IMR-90 (cell line): Measurements from ENCODE around the gene ITGAX. TPM values are rescaled to one million over a fixed set of nuclear protein-coding genes. Genes with fewer than 3 reads are reported as not detected.

Experiments
- ATAC-seq: fragments of 200-7000 bp; cut with Tn5 transposase; 2 replicates; pipeline ENCODE4 v1.9.1; 2020; ENCODE audit warnings: low read depth, mild to moderate bottlenecking, moderate library complexity
- BruUV-seq: library from RNA; stranded (reverse); fragments of 400-500 nt; replicated peaks from 2 replicates; lab custom pipeline; 2021; lab: Mats Ljungman, UMichigan
- CTCF ChIA-PET: fragments of 300-600 bp; formaldehyde crosslinking; extraction: SDS; loops from one replicate; lab custom pipeline; 2021; ENCODE audit warnings: antibody characterized with exemption; lab: Yijun Ruan, JAX
- POLR2A ChIA-PET: fragments of 300-600 bp; sonication (Branson Sonifier 250); formaldehyde crosslinking; loops from one replicate; lab custom pipeline; 2022; ENCODE audit warnings: antibody characterized with exemption; ENCODE audit not compliant: unreplicated experiment; lab: Charles Lee
- DNase-seq: peaks from one replicate; pipeline ENCODE4 v3.0.0; 2013
- H2AFZ ChIP-seq: replicated peaks from 2 replicates; pipeline ENCODE3; 2013; ENCODE audit warnings: low read length, mild to moderate bottlenecking; ENCODE audit not compliant: poor library complexity
- H2AK5ac ChIP-seq: 2 replicates; pipeline ENCODE4 v1.6.1; 2013; ENCODE audit warnings: low read depth, low read length, inconsistent platforms
- H2AK9ac ChIP-seq: replicated peaks from 2 replicates; pipeline ENCODE3; 2013; ENCODE audit warnings: mild to moderate bottlenecking, low read depth, low read length, moderate library complexity; ENCODE audit not compliant: poor library complexity
- H2BK120ac ChIP-seq: 2 replicates; pipeline ENCODE4 v1.6.1; 2013; ENCODE audit warnings: low read depth, low read length, inconsistent platforms
- H2BK15ac ChIP-seq: 3 replicates; pipeline ENCODE4 v1.6.1; 2013; ENCODE audit warnings: low read depth, low read length, inconsistent platforms
- H2BK20ac ChIP-seq: 2 replicates; pipeline ENCODE4 v1.6.1; 2013; ENCODE audit warnings: low read depth, mild to moderate bottlenecking, inconsistent platforms, low read length, moderate library complexity
- H2BK5ac ChIP-seq: 2 replicates; pipeline ENCODE4 v1.6.1; 2013; ENCODE audit warnings: mild to moderate bottlenecking, low read depth, low read length, inconsistent platforms; ENCODE audit not compliant: poor library complexity, severe bottlenecking
- H3K14ac ChIP-seq: replicated peaks from 2 replicates; pipeline ENCODE4 v1.6.1; 2013; ENCODE audit warnings: low read depth, low read length, inconsistent platforms
- H3K18ac ChIP-seq: 2 replicates; pipeline ENCODE4 v1.6.1; 2013; ENCODE audit warnings: low read depth, low read length, control low read depth
- H3K23ac ChIP-seq: 2 replicates; pipeline ENCODE4 v1.6.1; 2013; ENCODE audit warnings: low read depth, low read length, inconsistent platforms
- H3K27ac ChIP-seq: 2 replicates; pipeline ENCODE4 v1.5.1; 2013; ENCODE audit warnings: mild to moderate bottlenecking, control low read depth, low read length; ENCODE audit not compliant: insufficient read depth
- H3K27me3 ChIP-seq: 2 replicates; pipeline ENCODE4 v1.6.1; 2013; ENCODE audit warnings: low read length; ENCODE audit not compliant: control insufficient read depth, insufficient read depth
- H3K36me3 ChIP-seq: 2 replicates; pipeline ENCODE4 v1.6.1; 2013; ENCODE audit warnings: low read length, mixed read lengths; ENCODE audit not compliant: control insufficient read depth, insufficient read depth
- H3K4ac ChIP-seq: 2 replicates; pipeline ENCODE4 v1.6.1; 2013; ENCODE audit warnings: low read depth, low read length, inconsistent platforms
- H3K4me1 ChIP-seq: 2 replicates; pipeline ENCODE4 v1.6.1; 2013; ENCODE audit warnings: low read length, mixed read lengths; ENCODE audit not compliant: control insufficient read depth, insufficient read depth
- H3K4me2 ChIP-seq: 2 replicates; pipeline ENCODE4 v1.6.1; 2013; ENCODE audit warnings: low read depth, mild to moderate bottlenecking, control low read depth, low read length, moderate library complexity
- H3K4me3 ChIP-seq: 2 replicates; pipeline ENCODE4 v1.5.1; 2013; ENCODE audit warnings: low read depth, mild to moderate bottlenecking, control low read depth, low read length, moderate library complexity; ENCODE audit not compliant: insufficient read depth
- H3K56ac ChIP-seq: 2 replicates; pipeline ENCODE4 v1.6.1; 2013; ENCODE audit warnings: low read length, inconsistent platforms; ENCODE audit not compliant: insufficient read depth; ENCODE audit errors: extremely low read depth
- H3K79me1 ChIP-seq, 2 experiments: 2 replicates each; pipeline ENCODE4 v1.6.1; 2013; ENCODE audit warnings: low read length in 2 of 2, inconsistent platforms in 1 of 2, low read depth in 1 of 2
- H3K9ac ChIP-seq: 2 replicates; pipeline ENCODE4 v1.6.1; 2013; ENCODE audit warnings: low read depth, low read length, control low read depth
- H3K9me1 ChIP-seq: 2 replicates; pipeline ENCODE4 v1.6.1; 2013; ENCODE audit warnings: low read length, inconsistent platforms; ENCODE audit not compliant: insufficient read depth
- H3K9me3 ChIP-seq: 2 replicates; pipeline ENCODE4 v1.6.1; 2013; ENCODE audit warnings: low read length; ENCODE audit not compliant: control insufficient read depth, insufficient read depth
- H4K20me1 ChIP-seq: 2 replicates; pipeline ENCODE4 v1.6.1; 2013; ENCODE audit warnings: low read length, inconsistent platforms; ENCODE audit not compliant: insufficient read depth
- H4K5ac ChIP-seq: 2 replicates; pipeline ENCODE4 v1.6.1; 2013; ENCODE audit warnings: mild to moderate bottlenecking, low read depth, low read length, control low read depth
- H4K8ac ChIP-seq, 2 experiments: 2 replicates each; pipeline ENCODE4 v1.6.1; 2013; ENCODE audit warnings: low read depth in 2 of 2, low read length in 2 of 2, control low read depth in 1 of 2, inconsistent platforms in 1 of 2
- H4K91ac ChIP-seq: 2 replicates; pipeline ENCODE4 v1.6.1; 2013; ENCODE audit warnings: low read depth, low read length, inconsistent platforms; ENCODE audit not compliant: insufficient read depth
- WGBS, 2 experiments: methylation state at CpG; one replicate each; pipeline versions ENCODE4 v1.1.5 to v1.1.7; 2013; ENCODE audit warnings: missing lambda C conversion rate in 2 of 2; ENCODE audit not compliant: insufficient read length in 1 of 2; ENCODE audit errors: extremely low coverage in 2 of 2; 5-methylcytosine and 5-hydroxymethylcytosine counted together
- dilution Hi-C: fragments of 300-500 bp; cut with HindIII; formaldehyde crosslinking; loops from one replicate; pipeline ENCODE4 v1.14.3; 2018; ENCODE audit warnings: low sequenced_read_pairs; ENCODE audit not compliant: unreplicated experiment
- in situ Hi-C: fragments of 300-500 bp; cut with MboI; formaldehyde crosslinking; loops from 3 replicates; pipeline ENCODE4 v1.14.3; 2019; ENCODE audit warnings: low sequenced_read_pairs, inconsistent platforms, mixed read lengths
- intact Hi-C: fragments of 100-400 bp; cut with micrococcal nuclease; formaldehyde crosslinking; loops from 2 replicates; pipeline ENCODE4 v1.10.0; 2022
- polyA plus RNA-seq, 3 experiments: library from polyadenylated mRNA; depleted of rRNA; stranded (reverse); fragments of >200 nt; gene quantifications; 2 replicates each; pipeline ENCODE4 v1.2.3, GENCODE V29; 2012; ENCODE audit warnings: low replicate concordance in 1 of 3
- total RNA-seq: library from RNA; depleted of rRNA; stranded (reverse); fragments of >200 nt; gene quantifications from 2 replicates; pipeline ENCODE4 v1.2.3, GENCODE V29; 2012
- TF ChIP-seq, protein P1 (sequence below): fragments of 150-350 bp; IDR thresholded peaks from 2 replicates; pipeline ENCODE4 v1.6.1; 2017; ENCODE audit warnings: mild to moderate bottlenecking, antibody characterized with exemption, low read length, low read depth

ITGAX gene
- total and polyA plus RNA-seq, 2 of the 4 experiments (the other 2 are of a cell fraction), result 0.09 to 0.18 TPM

GRCh38 chr16:31388535-31388934, 33.6 kb downstream of the ITGAX start:
- WGBS, 2 experiments, result no CpG with 5 or more reads among the region's 2 CpGs
- Histone ChIP-seq H3K23ac (no peak overlapping the region), H3K4me2 (no peak overlapping the region), H2BK20ac (no peak overlapping the region), H3K27ac (no peak overlapping the region), H2BK15ac (no peak overlapping the region), H3K79me1 (no peaks in the 10 kb centered on the region), H3K9me1 (no peaks in the 10 kb centered on the region), H4K91ac (no peak overlapping the region), H3K27me3 (peaks cover 7% of the 10 kb centered on the region), H3K36me3 (no peaks in the 10 kb centered on the region), H2BK120ac (no peak overlapping the region), H3K9me3 (no peaks in the 10 kb centered on the region), H4K5ac (no peak overlapping the region), H3K9ac (no peak overlapping the region), H4K20me1 (no peaks in the 10 kb centered on the region), H3K14ac (no peak overlapping the region), H2AK9ac (no peak overlapping the region), H2AK5ac (no peak overlapping the region), H2BK5ac (no peak overlapping the region), H3K4ac (no peak overlapping the region), H3K56ac (no peak overlapping the region), H3K18ac (no peak overlapping the region), H4K8ac (no peak overlapping the region), H3K4me3 (no peak overlapping the region), H3K4me1 (no peaks in the 10 kb centered on the region; the same call in 1 of the 2 replicates), H2AFZ (no peak overlapping the region)
- CTCF ChIA-PET, result no interaction called here
- BruUV-seq, result no TSS peak
- DNase-seq (no peak), ATAC-seq (no peak)
- POLR2A ChIA-PET, result no interaction called here
- intact Hi-C loops, result loop anchor here (10.0 kb wide), 1 partner anchor 56 kb away; the partner anchor contains the start of gene ZNF843
- TF ChIP-seq, protein P1, sequence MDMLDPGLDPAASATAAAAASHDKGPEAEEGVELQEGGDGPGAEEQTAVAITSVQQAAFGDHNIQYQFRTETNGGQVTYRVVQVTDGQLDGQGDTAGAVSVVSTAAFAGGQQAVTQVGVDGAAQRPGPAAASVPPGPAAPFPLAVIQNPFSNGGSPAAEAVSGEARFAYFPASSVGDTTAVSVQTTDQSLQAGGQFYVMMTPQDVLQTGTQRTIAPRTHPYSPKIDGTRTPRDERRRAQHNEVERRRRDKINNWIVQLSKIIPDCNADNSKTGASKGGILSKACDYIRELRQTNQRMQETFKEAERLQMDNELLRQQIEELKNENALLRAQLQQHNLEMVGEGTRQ, result no peak
- in situ Hi-C loops, result no loop called here
- dilution Hi-C loops, result no loop called here
